Stimulated activated CD4-positive, alpha-beta T cell treated with anti-CD3 and anti-CD28 coated beads, Interleukin-1b, Interleukin-23, amount 100 ng/mL, for 4 hours (primary cell): ENCODE measurements around the gene PSD.

Experiments used
- DNase-seq, 2 donors: peaks; one replicate each; pipeline ENCODE4 v3.0.0-alpha.2; 2020; ENCODE audit warnings: low read depth in 2 of 2

The PSD gene

GRCh38 chr10:102420181-102420713 lies 1.7 kb upstream of the PSD start:
- DNase-seq = no peak

DNA sequence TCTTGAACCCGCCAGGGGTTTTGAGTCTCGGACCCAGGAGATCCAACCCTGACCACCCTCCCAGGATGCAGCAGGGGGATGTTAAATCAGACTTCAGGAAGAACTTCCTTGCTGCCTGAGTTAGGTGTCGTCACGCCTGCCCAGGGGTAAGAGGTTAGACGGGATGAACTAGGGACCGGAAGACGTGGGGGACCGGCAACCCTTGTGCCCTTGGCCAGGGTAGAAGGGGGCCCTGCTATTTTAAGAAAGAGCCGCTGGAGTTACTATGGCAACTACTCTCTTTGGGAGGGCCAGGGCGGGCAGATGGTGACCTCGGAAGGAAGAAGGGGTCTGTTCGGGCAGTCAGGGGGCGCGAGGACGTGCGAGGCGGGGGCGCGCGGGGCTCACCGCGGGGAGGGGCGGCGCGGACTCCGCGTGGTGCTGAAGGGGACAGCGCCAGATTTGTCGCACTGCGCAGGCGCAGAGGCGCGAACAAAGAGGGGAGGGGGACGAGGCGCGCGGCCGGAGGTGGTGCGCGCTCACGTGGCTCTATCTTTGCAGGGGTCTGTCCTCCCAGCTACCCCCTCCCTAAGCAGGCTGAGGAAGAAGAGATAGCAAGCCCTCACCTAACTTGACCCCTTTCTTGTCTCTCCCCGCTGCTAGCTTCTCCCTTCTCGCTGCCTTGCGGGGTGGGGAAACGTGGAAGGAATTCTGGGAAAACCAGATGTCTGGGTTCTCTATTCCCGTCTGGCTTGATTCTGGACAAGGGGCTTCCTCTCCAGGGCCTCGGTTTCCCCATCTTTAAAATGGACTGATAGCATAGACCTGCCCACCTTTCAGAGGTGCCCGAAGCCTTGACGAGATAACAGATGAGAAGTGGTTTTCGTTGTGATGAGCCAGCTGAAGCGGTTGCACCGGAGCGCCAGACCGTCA lies 940 bp upstream of the PSD start:
- peak; percentile 56 to 60 for DNase-seq

GRCh38 chr10:102416695-102417094 lies 1.9 kb downstream of the PSD start:
- DNase-seq = no peak

DNA sequence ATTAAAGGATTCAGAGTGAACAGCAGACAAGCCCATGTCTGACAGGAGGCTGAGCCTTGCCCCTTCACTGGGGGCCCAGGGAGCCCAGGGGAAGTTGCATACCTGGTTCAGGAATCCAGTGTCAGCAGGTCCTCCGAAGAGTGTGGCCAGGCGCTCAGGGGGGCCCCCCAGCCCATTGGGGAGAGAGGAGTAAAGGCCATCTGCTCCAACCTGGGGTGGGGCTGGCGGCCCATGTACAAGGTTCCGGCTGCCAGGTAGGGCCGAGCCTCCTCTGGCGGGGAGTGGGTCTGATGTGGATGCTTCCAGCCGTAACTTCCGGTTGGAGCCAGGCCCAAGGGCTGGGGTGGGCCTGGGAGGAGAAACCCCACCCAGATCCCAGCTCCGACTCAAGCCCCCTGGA lies 2.3 kb downstream of the PSD start:
- no peak for DNase-seq

DNA sequence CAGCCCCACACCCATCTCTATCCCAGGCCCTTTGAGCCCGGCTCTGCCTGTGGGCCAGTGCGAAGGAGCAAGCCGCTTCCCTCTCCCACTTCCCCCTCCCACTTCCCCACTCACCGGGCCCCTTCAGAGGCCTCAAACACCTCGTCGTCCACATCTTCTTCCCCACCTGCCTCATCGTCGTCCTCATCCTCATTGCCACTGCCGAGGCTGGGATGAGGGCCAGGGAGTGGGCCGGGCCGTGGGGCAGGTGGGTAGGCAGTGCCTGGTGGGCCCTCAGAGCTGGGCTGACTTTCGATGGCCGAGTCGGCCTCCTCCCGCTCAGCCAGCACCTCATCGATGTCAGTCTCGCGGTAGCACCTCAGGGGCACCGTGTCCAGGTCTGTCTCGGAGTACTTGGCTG lies 3.8 kb downstream of the PSD start:
- DNase-seq = no peak

- DNase-seq = no peak
These were observed 4.6 kb downstream of the PSD start for GRCh38 chr10:102413806-102414561.

DNA sequence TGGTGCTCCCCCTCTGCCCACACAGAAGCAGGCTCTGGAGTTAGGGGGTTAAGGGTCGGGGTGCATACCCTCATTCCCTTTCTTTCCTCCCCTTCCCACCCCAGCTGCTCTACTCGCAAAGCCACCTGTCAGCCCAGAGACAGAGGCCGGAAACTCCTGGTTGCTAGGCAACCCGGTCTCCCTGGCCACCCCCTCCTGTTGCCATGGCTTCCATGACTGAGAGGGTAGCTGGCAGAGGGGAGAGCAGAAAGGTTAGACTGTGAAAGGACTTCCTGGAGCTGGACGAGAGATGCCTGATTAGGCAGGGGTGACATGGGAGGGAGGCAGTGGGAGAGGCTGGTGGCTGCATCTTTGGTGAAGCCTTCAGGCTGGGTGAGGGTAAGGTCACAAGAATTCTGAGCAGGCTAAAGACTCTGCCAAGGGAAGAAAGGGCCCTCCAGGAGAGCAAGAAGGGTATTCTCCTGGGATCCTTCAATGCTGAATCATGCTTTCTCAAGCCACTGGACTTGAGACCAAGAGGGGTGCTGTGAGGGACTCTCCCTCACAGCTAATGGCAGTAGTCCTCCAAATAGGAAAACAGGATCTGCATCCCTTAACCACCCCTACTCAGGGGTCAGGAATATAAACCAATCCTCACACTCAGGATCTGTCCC lies 5.4 kb downstream of the PSD start:
- DNase-seq = no peak

DNA sequence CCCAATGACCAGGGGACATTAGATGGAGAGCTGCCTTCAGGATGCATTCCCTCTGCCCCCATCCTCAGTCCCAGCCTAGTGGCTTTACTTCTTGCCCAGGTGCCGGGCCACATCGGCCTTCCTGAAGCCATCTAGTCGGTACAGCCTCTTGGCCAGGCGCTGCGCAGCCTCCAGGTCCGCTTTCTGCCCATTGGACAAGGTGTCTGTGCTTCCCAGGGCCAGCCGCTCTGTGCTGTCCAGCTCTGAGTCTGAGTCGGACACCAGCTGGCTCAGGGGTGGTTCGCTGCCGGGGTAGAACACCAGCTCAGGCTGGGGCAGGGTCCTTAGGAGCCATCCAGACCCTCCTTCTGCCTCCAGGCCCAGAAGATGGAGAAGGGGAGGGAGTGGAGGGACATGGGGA lies 6.3 kb downstream of the PSD start:
- no peak for DNase-seq

DNA sequence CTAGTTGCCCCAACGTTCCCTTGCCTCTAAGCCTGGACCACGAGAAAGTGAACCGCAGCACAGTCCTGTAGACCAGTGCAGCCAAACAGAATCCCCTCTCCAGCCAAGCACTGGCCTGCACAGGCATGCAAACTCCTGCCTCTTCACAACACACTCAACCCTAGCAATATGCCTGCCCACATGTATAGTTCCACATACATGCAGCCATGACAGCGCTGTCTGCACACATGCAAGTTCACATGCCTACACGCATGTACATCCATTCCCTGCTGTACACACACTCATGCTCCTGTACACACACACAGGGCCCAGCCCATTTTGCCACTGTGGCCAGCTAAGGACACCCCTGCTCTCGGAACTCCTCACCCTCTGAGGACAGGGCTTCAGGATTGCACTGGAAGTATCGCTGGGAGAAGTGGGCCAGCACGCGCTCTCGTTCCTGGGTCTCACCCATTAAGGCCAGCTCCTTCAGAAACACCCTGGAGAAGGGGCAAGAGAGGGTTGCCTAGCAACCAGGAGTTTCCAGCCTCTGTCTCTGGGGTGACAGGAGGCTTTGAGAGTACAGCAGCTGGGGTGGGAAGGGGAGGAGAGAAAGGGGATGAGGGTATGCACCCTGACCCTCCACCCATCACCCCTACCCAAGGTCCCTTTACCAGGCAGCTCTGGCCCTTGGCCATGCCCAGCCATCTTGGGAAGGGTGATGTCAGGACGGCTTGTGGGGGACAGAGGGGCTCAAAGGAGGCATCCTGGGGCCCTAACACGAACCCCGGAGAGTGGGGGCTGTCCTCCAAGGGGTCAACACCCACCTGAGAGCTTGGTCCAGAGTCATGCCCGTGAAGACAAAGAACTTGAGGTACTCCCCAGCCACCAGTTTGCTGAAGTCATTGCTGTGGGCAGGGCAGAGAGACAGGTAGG lies 7.0 kb downstream of the PSD start:
- DNase-seq = no peak

- DNase-seq = peak; percentile 64 to 71
These were observed 8.0 kb downstream of the PSD start for GRCh38 chr10:102410429-102411073.

DNA sequence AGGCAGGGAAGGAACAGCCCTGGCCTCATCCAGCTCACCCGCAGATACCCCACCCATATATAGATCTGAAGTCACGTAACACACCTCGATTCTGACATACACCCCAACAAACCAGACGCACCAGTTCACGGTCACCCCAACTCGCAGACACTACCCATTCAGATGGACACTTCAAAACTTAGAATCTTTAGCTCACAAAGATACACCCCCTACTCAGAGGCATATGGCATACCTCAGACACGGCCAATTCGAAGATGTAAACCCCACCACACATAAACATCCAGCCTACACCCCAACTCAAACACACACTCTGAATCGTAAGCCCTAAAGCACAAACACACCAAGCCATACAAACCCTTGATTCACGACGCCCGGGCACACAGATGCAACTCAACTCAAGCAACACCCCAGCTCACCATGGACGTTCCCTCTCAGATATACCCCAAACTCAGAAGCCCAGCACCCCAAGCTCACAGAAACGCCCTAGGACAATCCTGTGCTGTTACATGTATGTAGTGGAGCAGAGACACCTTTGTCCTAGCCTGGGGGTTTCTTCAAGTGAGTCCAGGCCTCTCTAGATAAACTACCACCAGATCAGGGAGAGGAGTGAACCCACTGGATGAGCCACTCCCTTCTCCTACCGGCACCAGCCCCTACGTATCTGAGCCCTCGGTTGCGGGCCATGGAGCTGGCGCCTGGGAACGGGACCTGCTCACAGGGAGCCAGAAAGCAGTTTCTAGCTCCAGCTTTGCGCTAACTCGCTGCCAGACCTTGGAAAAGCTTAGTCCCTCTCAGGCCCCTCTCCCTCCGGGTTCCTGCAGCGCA lies 8.8 kb downstream of the PSD start:
- no peak for DNase-seq

GRCh38 chr10:102408728-102409603 lies 9.6 kb downstream of the PSD start:
- peak; percentile 79 to 83 for DNase-seq

DNA sequence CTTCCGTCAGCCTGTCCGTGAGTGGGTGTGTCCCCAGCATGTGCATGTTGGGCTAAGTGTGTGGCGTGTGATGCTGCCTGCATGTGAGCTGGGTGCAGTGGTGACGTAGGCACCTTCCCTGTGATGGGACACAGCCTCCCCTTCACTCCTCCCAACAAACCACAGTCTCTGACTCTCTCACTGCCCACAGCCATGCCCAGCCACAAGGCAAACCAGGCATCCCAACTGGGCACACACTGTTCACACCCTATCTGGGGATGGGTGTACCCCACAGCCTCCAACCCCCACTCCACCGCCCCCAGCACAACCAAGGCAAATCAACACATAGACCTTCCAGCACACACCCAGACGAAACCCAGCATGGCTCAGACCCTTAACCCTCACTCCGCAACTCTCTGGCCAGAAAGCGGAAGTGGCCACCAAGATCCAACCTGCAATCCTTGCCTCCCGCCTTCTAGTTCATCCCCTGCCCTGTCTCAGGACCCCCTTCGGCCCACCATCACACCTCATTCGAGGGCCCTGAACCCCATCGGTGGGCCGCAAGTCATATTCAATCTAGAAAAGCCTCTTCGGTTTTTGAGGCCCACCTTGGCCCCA lies 10.4 kb downstream of the PSD start:
- DNase-seq = no peak

- DNase-seq = no peak
These were observed 11.0 kb downstream of the PSD start for GRCh38 chr10:102407425-102408130.

GRCh38 chr10:102406815-102407214 lies 11.8 kb downstream of the PSD start:
- DNase-seq = no peak

- no peak for DNase-seq
These were observed 13.0 kb downstream of the PSD start for GRCh38 chr10:102405632-102406031.

GRCh38 chr10:102405108-102405571 lies 13.4 kb downstream of the PSD start:
- DNase-seq = no peak
